ENCODE data around the gene NSG1.

- TF ChIP-seq CTCF (IDR thresholded peaks at IDR 0.05), result no peak
- TF ChIP-seq POLR2A (IDR thresholded peaks at IDR 0.05), result no peak
- no peak for TF ChIP-seq POLR2AphosphoS5 (IDR thresholded peaks at IDR 0.05)
Measured at GRCh38 chr4:4460759-4461158, 73.9 kb downstream of the NSG1 start.
